Ishikawa (cell line): ENCODE measurements around the gene LY6G5B.

Source experiments
- CEBPB ChIP-seq: IDR thresholded peaks from 2 replicates; pipeline ENCODE4 v1.6.1; 2012
- CREB1 ChIP-seq: IDR thresholded peaks from 2 replicates; pipeline ENCODE4 v1.6.1; 2012; ENCODE audit warnings: low read depth
- EGR1 ChIP-seq: IDR thresholded peaks from 2 replicates; pipeline ENCODE4 v1.6.1; 2012
- EP300 ChIP-seq: IDR thresholded peaks from 2 replicates; pipeline ENCODE4 v1.6.1; 2012; ENCODE audit warnings: borderline replicate concordance
- FOXM1 ChIP-seq: IDR thresholded peaks from 2 replicates; pipeline ENCODE4 v1.6.1; 2012; ENCODE audit warnings: low read depth, borderline replicate concordance
- NFIC ChIP-seq: IDR thresholded peaks from 2 replicates; pipeline ENCODE4 v1.6.1; 2012
- RAD21 ChIP-seq: IDR thresholded peaks from 2 replicates; pipeline ENCODE4 v1.6.1; 2012; ENCODE audit warnings: low read depth
- REST ChIP-seq: IDR thresholded peaks from 2 replicates; pipeline ENCODE4 v1.6.1; 2012; ENCODE audit warnings: low read depth, mild to moderate bottlenecking
- TAF1 ChIP-seq: IDR thresholded peaks from 2 replicates; pipeline ENCODE4 v1.6.1; 2012; ENCODE audit warnings: low read depth, mild to moderate bottlenecking
- TCF12 ChIP-seq: IDR thresholded peaks from 2 replicates; pipeline ENCODE4 v1.6.1; 2012; ENCODE audit warnings: low read depth
- TEAD4 ChIP-seq: IDR thresholded peaks from 2 replicates; pipeline ENCODE4 v1.6.1; 2012
- USF1 ChIP-seq: IDR thresholded peaks from 2 replicates; pipeline ENCODE4 v1.6.1; 2012
- YY1 ChIP-seq: IDR thresholded peaks from 2 replicates; pipeline ENCODE4 v1.6.1; 2012; ENCODE audit warnings: low read depth
- ZBTB7A ChIP-seq: IDR thresholded peaks from 2 replicates; pipeline ENCODE4 v1.6.1; 2012; ENCODE audit warnings: low read depth
- TF ChIP-seq, protein P1 (sequence below): IDR thresholded peaks from 2 replicates; pipeline ENCODE4 v1.6.1; 2012

The LY6G5B gene

DNA sequence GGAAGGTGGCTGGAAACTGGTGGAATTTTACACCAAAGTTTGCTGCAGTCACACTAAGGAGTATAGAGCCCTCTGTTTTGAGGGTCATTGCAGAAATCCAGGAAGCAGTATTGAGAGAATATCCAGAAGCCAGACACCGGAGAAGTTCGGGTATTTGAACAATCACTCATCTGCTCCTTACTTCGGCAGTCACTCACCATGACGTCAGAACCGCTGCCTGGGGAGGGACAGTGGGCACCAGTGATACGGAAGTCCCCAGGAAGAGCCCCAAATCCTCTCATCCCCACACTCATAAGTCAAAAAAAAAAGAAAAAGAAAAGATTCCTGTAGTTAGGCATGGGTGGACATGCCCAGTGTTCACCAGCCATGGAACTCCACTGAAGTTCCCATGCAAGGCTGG lies 7.1 kb downstream of the LY6G5B start:
- TF ChIP-seq FOXM1 (no peak), REST (no peak), CREB1 (no peak), TEAD4 (no peak), USF1 (no peak), EGR1 (no peak), EP300 (no peak), NFIC (no peak), CEBPB (no peak), TCF12 (no peak), YY1 (no peak), ZBTB7A (no peak), TAF1 (no peak), RAD21 (no peak)
- TF ChIP-seq, protein P1, sequence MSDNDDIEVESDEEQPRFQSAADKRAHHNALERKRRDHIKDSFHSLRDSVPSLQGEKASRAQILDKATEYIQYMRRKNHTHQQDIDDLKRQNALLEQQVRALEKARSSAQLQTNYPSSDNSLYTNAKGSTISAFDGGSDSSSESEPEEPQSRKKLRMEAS = no peak

- TF ChIP-seq NFIC (no peak), TCF12 (no peak), TAF1 (no peak), FOXM1 (no peak)
Observed at GRCh38 chr6:31677955-31678354, 8.2 kb downstream of the LY6G5B start.

- TF ChIP-seq RAD21 (peak; percentile 97), CREB1 (no peak), YY1 (peak; percentile 73), EGR1 (no peak), TAF1 (0 out of 2 replicates have a peak, but pooled peaks have one; percentile 4)
Observed at GRCh38 chr6:31680226-31681134, 10.7 kb downstream of the LY6G5B start, which contains the start of gene LY6G5C. Gene LY6G5C, minus strand, starts transcription at chr6:31681067. Its CDS starts 694 bp downstream, at chr6:31680373.

DNA sequence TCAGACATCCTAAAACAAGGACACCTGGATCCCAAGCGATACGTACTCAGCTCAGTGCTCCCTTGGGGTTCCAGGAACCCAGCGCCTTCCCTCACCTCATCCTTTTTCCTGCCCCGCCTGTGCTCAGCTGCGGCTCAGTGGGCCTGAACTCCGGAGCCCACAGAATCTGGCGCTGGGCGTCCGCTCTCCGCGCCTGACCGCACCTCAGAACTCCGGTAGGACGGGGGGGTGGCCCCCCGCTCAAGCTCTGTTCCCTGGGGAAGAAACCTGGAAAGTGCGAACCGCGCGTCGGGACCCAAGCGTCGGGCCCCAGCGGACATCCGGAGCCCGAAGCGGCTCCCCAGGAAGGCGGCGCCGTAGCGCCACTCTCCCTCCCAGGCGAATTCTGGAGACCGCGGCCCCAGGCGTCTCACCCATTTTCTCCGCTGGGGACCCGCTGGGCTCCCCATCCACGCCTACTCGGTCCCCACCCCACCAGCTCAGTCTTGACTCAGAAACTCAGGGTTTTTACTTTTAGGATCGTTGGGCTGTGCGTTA lies 11.4 kb downstream of the LY6G5B start:
- TF ChIP-seq REST = no peak
- no peak for TF ChIP-seq CREB1
- no peak for TF ChIP-seq EGR1
- 0 out of 2 replicates have a peak, but pooled peaks have one; percentile 29 for TF ChIP-seq EP300
- TF ChIP-seq TEAD4 = peak; percentile 10; the same call in 1 of the 2 replicates
- no peak; the same call in 1 of the 2 replicates for TF ChIP-seq ZBTB7A
- TF ChIP-seq, protein P1 = peak; percentile 24; the same call in 1 of the 2 replicates
- peak; percentile 49; the same call in 1 of the 2 replicates for TF ChIP-seq TCF12
- TF ChIP-seq YY1 = peak; percentile 16; the same call in 1 of the 2 replicates
- TF ChIP-seq NFIC = peak; percentile 37
- no peak for TF ChIP-seq USF1
- no peak; the same call in 1 of the 2 replicates for TF ChIP-seq RAD21
- no peak for TF ChIP-seq CEBPB
- no peak for TF ChIP-seq FOXM1
- 0 out of 2 replicates have a peak, but pooled peaks have one; percentile 23 for TF ChIP-seq TAF1

GRCh38 chr6:31683591-31683990 lies 13.8 kb downstream of the LY6G5B start:
- TF ChIP-seq TAF1 = no peak
